ENCODE results near the gene ANO5.
"Not testable (repeated sequence)": the region's sequence is repeated elsewhere in the genome, so short reads cannot be mapped to it uniquely, and the experiment has no call there.

The ANO5 gene

DNA sequence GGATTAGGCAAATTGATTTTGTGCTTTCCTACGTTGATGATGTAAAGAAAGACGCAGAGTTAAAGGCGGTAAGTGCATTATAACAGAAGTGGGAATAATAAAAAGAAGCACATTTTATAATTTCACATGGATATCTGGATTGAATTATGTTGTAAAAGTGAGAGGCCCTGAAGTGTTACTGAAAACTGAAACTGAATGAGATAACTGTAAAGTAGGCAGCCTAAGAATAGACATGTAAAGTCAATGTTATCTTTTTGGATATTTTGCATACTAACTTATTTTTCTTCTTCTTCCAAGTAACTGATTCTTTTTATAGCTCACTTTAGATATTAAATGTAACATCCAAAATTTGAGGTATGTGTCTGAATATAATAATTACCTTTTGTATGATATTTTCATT is 28.3 kb downstream of the ANO5 start:
- no peaks in the 10 kb centered on the region for H3K27me3 ChIP-seq (ENCODE audit: insufficient read depth, low read length)
- no peak overlapping the region for H3K4me3 ChIP-seq (ENCODE audit: low read length)
- no peaks in the 10 kb centered on the region for H3K36me3 ChIP-seq (ENCODE audit: insufficient read depth, low read length)
- no peak overlapping the region for H2AFZ ChIP-seq (ENCODE audit: low read depth, low read length)
- no peaks in the 10 kb centered on the region for H3K9me3 ChIP-seq (ENCODE audit: low read length)
- H3K4me1 ChIP-seq (ENCODE audit: insufficient read depth, low read length), result no peaks in the 10 kb centered on the region

DNA sequence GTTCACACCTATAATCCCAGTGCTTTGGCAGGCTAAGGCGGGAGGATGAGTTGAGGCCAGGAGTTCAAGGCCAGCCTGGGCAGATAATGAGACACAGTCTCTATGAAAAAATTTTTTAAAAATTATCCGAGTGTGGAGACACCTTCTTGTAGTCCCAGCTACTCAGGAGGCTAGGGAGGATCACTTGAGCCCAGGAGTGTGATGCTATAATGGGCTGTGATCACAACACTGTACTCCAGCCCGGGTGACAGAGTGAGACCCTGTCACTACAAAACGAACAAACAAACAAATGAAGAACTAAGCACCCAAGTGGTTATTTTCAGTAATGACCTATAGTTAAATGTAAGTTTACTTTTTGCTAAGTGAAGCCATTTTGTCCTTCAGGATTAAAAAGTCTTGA is 32.3 kb downstream of the ANO5 start:
- H3K27me3 ChIP-seq (ENCODE audit: insufficient read depth, low read length), result no peaks in the 10 kb centered on the region
- no peaks in the 10 kb centered on the region for H3K36me3 ChIP-seq (ENCODE audit: insufficient read depth, low read length)
- H3K4me1 ChIP-seq (ENCODE audit: insufficient read depth, low read length), result no peaks in the 10 kb centered on the region

DNA sequence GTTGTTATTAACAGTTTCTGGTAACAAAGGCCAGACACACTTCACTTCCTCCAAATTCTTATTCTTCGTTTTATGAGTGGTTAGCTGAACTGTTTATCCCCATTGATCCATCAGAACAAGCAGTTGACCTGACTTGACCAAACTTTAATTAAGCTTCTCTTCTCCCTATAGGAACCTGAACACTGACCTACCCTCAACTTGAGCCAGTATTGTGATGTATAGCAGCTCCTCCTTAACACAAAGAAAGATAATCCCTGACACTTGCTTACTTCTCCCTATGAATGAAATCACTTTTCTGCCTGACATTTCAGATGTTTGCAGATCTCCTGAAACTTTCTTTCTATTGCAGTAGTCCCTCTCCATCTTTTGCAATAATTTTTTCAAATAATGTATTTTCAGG is 41.9 kb downstream of the ANO5 start:
- Histone ChIP-seq H3K27me3 (ENCODE audit: insufficient read depth, low read length) (no peaks in the 10 kb centered on the region), H3K4me3 (ENCODE audit: low read length) (no peak overlapping the region), H2AFZ (ENCODE audit: low read depth, low read length) (no peak overlapping the region), H3K4me1 (ENCODE audit: insufficient read depth, low read length) (no peaks in the 10 kb centered on the region), H3K36me3 (ENCODE audit: insufficient read depth, low read length) (no peaks in the 10 kb centered on the region), H3K9me3 (ENCODE audit: low read length) (no peaks in the 10 kb centered on the region)

More for the DNA sequence above, 32.3 kb downstream of the ANO5 start:
- H3K9me3 ChIP-seq (ENCODE audit: low read length), result no peaks in the 10 kb centered on the region
- H2AFZ ChIP-seq (ENCODE audit: low read depth, low read length), result no peak overlapping the region
- H3K4me3 ChIP-seq (ENCODE audit: low read length), result no peak overlapping the region

DNA sequence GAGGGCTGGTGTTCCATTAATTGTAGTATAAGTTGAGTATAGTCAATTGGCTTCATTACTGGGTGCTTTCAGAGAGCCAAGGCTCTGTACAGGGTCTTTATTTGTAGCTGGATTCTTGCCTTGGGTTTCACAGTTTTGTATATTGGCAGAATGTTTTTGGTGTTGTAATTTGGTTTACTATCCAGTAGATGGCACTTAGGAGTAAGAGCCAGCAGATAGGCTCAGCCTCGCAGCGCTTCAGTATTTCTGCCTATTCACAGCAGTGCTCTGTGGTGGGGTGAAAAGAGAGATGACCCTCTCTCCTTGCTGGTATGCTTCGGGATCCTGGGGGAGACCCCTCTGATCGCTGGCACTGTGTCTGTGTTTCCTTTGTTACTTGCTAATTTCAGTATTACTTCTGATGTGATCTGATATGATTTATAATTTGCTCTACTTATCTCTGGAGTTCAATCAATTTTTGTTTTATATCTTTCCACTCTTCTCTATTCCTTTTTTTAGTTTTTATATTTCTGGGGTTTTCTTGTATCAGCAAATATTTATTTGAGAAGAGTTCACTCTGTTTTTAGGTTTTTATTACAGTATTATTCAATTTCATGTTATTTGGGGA is 52.2 kb downstream of the ANO5 start:
- no peak overlapping the region for H2AFZ ChIP-seq (ENCODE audit: low read depth, low read length)
- H3K36me3 ChIP-seq (ENCODE audit: insufficient read depth, low read length), result no peaks in the 10 kb centered on the region
- no peaks in the 10 kb centered on the region for H3K4me1 ChIP-seq (ENCODE audit: insufficient read depth, low read length)
- no peaks in the 10 kb centered on the region for H3K9me3 ChIP-seq (ENCODE audit: low read length)
- no peaks in the 10 kb centered on the region for H3K27me3 ChIP-seq (ENCODE audit: insufficient read depth, low read length)
- no peak overlapping the region for H3K4me3 ChIP-seq (ENCODE audit: low read length)

DNA sequence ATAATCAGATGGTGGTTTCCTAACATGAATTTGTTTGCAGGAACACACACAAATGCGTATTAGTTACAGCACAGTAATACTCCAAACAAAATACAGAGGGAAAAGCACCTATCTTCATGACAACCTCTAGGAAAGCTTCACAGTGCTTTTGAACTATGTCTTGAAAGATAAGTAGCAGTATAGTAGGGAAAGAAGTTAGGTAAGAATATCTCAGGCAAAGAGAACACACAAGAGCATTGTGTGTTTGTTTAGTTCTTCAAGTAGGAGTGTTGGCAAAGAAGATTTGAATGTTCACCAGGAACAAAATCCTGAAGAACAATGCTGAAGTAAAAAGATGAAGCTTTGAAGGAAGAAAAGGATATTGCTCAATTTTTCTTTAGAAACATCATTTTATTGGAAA is 54.1 kb downstream of the ANO5 start:
- H2AFZ ChIP-seq (ENCODE audit: low read depth, low read length), result no peak overlapping the region
- H3K4me3 ChIP-seq (ENCODE audit: low read length), result no peak overlapping the region
- no peaks in the 10 kb centered on the region for H3K4me1 ChIP-seq (ENCODE audit: insufficient read depth, low read length)
- H3K27me3 ChIP-seq (ENCODE audit: insufficient read depth, low read length), result no peaks in the 10 kb centered on the region
- no peaks in the 10 kb centered on the region for H3K9me3 ChIP-seq (ENCODE audit: low read length)
- H3K36me3 ChIP-seq (ENCODE audit: insufficient read depth, low read length), result no peaks in the 10 kb centered on the region

DNA sequence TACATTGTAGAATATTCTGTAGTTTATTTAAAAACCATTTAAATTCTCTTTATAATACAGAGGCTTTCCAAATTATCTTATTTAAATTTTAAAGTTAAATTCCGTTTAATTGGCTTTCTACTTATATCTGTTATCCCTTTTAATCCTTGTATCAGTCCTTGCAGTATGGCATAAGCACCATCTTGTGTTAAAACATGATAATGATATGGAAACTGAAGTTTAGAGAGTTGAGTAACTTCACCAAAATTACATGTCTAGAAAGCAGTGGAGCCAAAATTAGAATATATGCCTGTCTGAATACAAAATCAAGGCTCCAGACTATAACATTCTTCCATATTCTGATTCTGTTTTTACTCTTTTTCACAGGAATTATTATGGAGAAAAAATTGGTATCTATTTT is 57.0 kb downstream of the ANO5 start:
- Histone ChIP-seq H3K4me3 (ENCODE audit: low read length) (no peak overlapping the region), H3K4me1 (ENCODE audit: insufficient read depth, low read length) (no peaks in the 10 kb centered on the region), H2AFZ (ENCODE audit: low read depth, low read length) (no peak overlapping the region), H3K27me3 (ENCODE audit: insufficient read depth, low read length) (no peaks in the 10 kb centered on the region), H3K36me3 (ENCODE audit: insufficient read depth, low read length) (no peaks in the 10 kb centered on the region), H3K9me3 (ENCODE audit: low read length) (no peaks in the 10 kb centered on the region)

DNA sequence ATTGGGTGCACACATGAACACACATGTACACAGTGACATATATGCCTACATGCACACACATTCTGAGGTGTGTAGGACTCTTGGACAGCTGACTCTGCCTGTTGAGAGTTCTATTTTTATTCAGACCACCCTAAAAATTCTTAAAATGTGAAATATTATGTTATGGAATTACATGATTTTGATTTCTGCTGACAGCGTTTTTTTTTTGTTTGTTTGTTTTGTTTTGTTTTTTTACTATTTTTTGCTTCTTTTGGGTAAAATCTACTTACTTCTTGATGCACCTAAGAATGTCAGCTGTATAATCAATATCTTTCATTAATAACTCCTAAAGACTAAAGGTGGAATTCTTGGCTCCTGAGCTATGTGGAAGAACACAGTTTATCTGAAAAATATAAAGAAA is 64.0 kb downstream of the ANO5 start:
- no peaks in the 10 kb centered on the region for H3K4me1 ChIP-seq (ENCODE audit: insufficient read depth, low read length)
- H3K9me3 ChIP-seq (ENCODE audit: low read length), result no peaks in the 10 kb centered on the region
- H2AFZ ChIP-seq (ENCODE audit: low read depth, low read length), result no peak overlapping the region
- no peak overlapping the region for H3K4me3 ChIP-seq (ENCODE audit: low read length)
- no peaks in the 10 kb centered on the region for H3K27me3 ChIP-seq (ENCODE audit: insufficient read depth, low read length)
- H3K36me3 ChIP-seq (ENCODE audit: insufficient read depth, low read length), result no peaks in the 10 kb centered on the region

DNA sequence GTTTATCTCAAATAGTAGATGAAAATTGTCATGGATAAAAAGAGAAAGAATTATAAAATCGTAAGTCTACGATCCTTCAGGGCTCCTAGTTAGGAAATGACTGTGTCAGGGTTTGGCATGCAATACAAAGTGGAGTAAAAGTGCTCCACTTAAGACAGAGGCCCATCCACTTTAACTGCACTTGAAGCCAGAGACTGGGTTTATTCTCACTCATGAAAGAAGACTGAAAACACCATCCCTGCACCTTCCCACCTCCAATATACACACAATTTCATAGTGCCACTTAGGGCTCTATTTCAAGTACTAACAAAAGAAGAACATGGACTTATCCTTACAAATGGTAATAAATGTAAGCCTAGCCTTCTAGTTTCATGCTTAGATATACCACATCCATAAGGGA is 70.7 kb downstream of the ANO5 start:
- Histone ChIP-seq H3K27me3 (ENCODE audit: insufficient read depth, low read length) (no peaks in the 10 kb centered on the region), H3K36me3 (ENCODE audit: insufficient read depth, low read length) (no peaks in the 10 kb centered on the region), H3K9me3 (ENCODE audit: low read length) (no peaks in the 10 kb centered on the region), H3K4me1 (ENCODE audit: insufficient read depth, low read length) (no peaks in the 10 kb centered on the region), H3K4me3 (ENCODE audit: low read length) (no peak overlapping the region), H2AFZ (ENCODE audit: low read depth, low read length) (no peak overlapping the region)

DNA sequence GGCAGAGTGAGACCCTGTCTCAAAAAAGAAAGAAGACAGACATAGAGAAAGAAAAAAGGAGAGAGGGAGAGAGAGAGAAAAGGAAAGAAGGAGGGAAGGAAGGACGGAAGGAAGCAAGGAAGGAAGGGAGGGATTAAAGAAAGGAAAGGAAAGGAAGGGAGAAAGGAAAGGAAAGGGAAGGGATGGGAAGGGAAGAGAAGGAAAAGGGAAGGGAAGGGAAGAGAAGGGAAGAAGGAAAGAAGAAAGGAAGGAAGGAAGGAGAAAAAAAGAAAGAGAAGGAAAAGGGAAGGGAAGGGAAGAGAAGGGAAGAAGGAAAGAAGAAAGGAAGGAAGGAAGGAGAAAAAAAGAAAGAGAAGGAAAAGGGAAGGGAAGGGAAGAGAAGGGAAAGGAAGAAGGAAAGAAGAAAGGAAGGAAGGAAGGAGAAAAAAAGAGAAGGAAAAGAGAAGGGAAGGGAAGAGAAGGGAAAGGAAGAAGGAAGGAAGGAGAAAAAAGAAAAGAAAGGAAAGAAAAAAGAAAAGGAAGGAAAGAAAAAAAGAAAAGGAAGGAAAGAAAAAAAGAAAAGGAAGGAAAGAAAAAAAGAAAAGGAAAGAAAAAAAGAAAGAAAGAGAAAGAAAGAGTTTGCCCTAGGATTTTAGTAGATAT is 76.2 kb downstream of the ANO5 start:
- H3K4me1 ChIP-seq (ENCODE audit: insufficient read depth, low read length); H2AFZ ChIP-seq (ENCODE audit: low read depth, low read length); H3K36me3 ChIP-seq (ENCODE audit: insufficient read depth, low read length); H3K4me3 ChIP-seq (ENCODE audit: low read length); H3K9me3 ChIP-seq (ENCODE audit: low read length); H3K27me3 ChIP-seq (ENCODE audit: insufficient read depth, low read length): not testable (repeated sequence)

DNA sequence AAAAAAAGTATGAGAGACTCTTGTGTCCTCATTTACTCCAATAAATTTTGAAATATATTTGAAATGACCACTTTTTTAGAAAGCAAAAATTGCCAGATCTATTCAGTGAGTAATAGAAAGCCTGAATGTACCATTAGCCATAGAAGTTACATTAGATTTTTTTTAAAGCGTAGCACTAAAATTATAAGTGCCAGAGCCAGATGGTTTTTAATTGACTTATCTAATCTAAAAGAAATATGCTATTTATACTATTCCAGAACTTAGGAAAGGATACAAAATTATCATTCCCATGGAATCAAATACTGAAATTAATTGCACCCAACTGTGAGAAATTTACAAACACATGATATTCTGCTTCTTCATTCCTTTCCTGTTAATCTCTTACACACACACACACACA is 80.9 kb downstream of the ANO5 start:
- Histone ChIP-seq H2AFZ (ENCODE audit: low read depth, low read length) (no peak overlapping the region), H3K27me3 (ENCODE audit: insufficient read depth, low read length) (no peaks in the 10 kb centered on the region), H3K9me3 (ENCODE audit: low read length) (no peaks in the 10 kb centered on the region), H3K36me3 (ENCODE audit: insufficient read depth, low read length) (no peaks in the 10 kb centered on the region), H3K4me1 (ENCODE audit: insufficient read depth, low read length) (no peaks in the 10 kb centered on the region), H3K4me3 (ENCODE audit: low read length) (no peak overlapping the region)

DNA sequence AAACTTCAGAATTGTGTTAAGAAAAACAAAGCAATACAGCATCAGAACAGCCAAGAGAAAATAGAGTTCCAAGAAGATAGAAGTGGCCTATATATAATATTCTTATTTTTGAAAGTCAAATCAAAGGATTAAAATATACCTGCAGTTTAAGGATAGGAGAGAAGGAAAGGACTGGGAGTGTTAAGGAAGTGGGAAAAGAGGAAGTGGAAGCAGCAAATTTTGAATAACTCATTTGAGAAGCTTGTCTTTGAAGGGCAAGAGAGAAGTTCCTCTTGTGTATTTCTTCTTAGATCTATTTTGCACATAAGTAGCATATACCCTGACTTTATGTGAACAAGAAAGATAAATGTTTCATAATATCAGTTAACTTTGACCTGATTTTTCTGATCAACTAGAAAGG is 82.7 kb downstream of the ANO5 start:
- H3K36me3 ChIP-seq (ENCODE audit: insufficient read depth, low read length), result no peaks in the 10 kb centered on the region
- no peak overlapping the region for H3K4me3 ChIP-seq (ENCODE audit: low read length)
- no peaks in the 10 kb centered on the region for H3K9me3 ChIP-seq (ENCODE audit: low read length)
- H2AFZ ChIP-seq (ENCODE audit: low read depth, low read length), result no peak overlapping the region
- H3K27me3 ChIP-seq (ENCODE audit: insufficient read depth, low read length), result no peaks in the 10 kb centered on the region
- no peaks in the 10 kb centered on the region for H3K4me1 ChIP-seq (ENCODE audit: insufficient read depth, low read length)

DNA sequence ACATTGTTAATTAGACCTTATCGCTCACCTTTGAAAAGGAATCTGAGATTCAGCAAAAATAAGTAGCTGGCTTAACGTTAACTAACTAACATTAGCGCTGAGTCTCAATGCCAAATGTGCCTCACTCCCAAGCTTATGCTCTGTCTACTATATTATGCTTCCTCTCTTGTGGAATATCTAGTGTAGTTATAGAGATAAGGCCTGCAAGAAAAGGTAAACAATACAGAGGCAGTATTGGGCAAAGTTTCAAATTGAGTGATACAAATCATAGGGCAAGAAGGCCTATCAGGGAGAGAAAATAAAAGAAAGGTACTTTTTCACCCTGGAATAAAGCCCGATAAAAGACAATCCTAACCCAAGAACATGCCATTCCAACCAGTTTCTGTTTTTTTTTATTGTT is 83.7 kb downstream of the ANO5 start:
- Histone ChIP-seq H3K4me1 (ENCODE audit: insufficient read depth, low read length) (no peaks in the 10 kb centered on the region), H3K4me3 (ENCODE audit: low read length) (no peak overlapping the region), H3K36me3 (ENCODE audit: insufficient read depth, low read length) (no peaks in the 10 kb centered on the region), H2AFZ (ENCODE audit: low read depth, low read length) (no peak overlapping the region), H3K9me3 (ENCODE audit: low read length) (no peaks in the 10 kb centered on the region), H3K27me3 (ENCODE audit: insufficient read depth, low read length) (no peaks in the 10 kb centered on the region)

DNA sequence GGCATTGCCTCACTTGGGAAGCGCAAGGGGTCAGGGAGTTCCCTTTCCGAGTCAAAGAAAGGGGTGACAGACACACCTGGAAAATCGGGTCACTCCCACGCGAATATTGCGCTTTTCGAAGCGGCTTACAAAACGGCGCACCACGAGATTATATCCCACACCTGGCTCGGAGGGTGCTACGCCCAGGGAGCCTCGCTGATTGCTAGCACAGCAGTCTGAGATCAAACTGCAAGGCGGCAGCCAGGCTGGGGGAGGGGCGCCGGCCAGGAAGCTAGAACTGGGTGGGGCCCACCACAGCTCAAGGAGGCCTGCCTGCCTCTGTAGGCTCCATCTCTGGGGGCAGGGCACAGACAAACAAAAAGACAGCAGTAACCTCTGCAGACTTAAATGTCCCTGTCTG is 92.1 kb downstream of the ANO5 start:
- not testable (repeated sequence) for H2AFZ ChIP-seq (ENCODE audit: low read depth, low read length); H3K4me1 ChIP-seq (ENCODE audit: insufficient read depth, low read length); H3K27me3 ChIP-seq (ENCODE audit: insufficient read depth, low read length)

DNA sequence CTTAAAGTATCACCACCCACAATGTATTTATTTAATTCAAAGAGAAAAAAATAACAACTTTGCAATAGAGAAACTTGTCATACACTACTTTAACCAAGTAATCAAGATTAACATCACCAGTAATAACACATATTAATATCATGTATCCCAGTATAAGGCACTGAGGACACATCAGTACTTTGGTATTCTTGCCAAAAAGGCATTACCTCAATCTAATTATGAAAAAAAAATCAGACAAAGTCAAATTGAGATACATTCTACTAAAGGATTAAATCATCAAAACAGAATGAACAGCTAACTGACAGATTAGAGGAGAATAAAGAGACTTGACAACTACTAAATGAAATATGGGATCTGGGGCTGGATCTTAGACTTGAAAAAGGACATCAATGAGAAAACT is 109.5 kb downstream of the ANO5 start:
- no peaks in the 10 kb centered on the region for H3K27me3 ChIP-seq (ENCODE audit: insufficient read depth, low read length)
- H2AFZ ChIP-seq (ENCODE audit: low read depth, low read length), result no peak overlapping the region
- H3K36me3 ChIP-seq (ENCODE audit: insufficient read depth, low read length), result no peaks in the 10 kb centered on the region
- H3K9me3 ChIP-seq (ENCODE audit: low read length), result no peaks in the 10 kb centered on the region
- H3K4me1 ChIP-seq (ENCODE audit: insufficient read depth, low read length), result no peaks in the 10 kb centered on the region
- no peak overlapping the region for H3K4me3 ChIP-seq (ENCODE audit: low read length)

More for the DNA sequence above, 92.1 kb downstream of the ANO5 start:
- H3K4me3 ChIP-seq (ENCODE audit: low read length); H3K9me3 ChIP-seq (ENCODE audit: low read length); H3K36me3 ChIP-seq (ENCODE audit: insufficient read depth, low read length): not testable (repeated sequence)
